Colonic mucosa (tissue), 4 donors: ENCODE data around the gene VEZF1. TPM values are rescaled to one million over a fixed set of nuclear protein-coding genes. Genes with fewer than 3 reads are reported as not detected.
A peak's percentile ranks its signal among the peaks of the same experiment; 100 is the strongest.

Source experiments
- DNase-seq: peaks from one replicate; pipeline ENCODE4 v3.0.0-alpha.2; 2020
- H3K27ac ChIP-seq: fragments of 200-600 bp; one replicate; pipeline ENCODE4 v1.8.0; 2021
- H3K27me3 ChIP-seq: fragments of 200-600 bp; one replicate; pipeline ENCODE4 v1.8.0; 2021
- H3K36me3 ChIP-seq: fragments of 200-600 bp; one replicate; pipeline ENCODE4 v1.8.0; 2021
- H3K4me1 ChIP-seq: fragments of 200-600 bp; one replicate; pipeline ENCODE4 v1.8.0; 2021; ENCODE audit warnings: mild to moderate bottlenecking
- H3K4me3 ChIP-seq: fragments of 200-600 bp; one replicate; pipeline ENCODE4 v1.8.0; 2021
- H3K9ac ChIP-seq, 2 donors: one replicate each; pipeline ENCODE4 v1.7.0; 2013; ENCODE audit warnings: control low read depth in 2 of 2, low read depth in 2 of 2, low read length in 2 of 2
- H3K9me3 ChIP-seq: fragments of 200-600 bp; one replicate; pipeline ENCODE4 v1.8.0; 2021
- CTCF ChIP-seq: fragments of 200-600 bp; IDR thresholded peaks from one replicate; pipeline ENCODE4 v1.8.0; 2022; ENCODE audit warnings: antibody characterized with exemption, mild to moderate bottlenecking
- intact Hi-C: fragments of 100-400 bp; cut with DNase I; formaldehyde crosslinking; loops from one replicate; pipeline ENCODE4 v1.14.1; 2022
- total RNA-seq, 2 donors: library from RNA; stranded (reverse); fragmentation: NEBNext Ultra II Directional in 1 of 2; extraction: Animal tissue kit (Norgen Biotek cat#: 25700) in 1 of 2; gene quantifications; one replicate each; pipeline ENCODE4 v1.2.1, GENCODE V29; 2021
- donor health status: healthy.
- donor health status: DM: no; HTN: no; CAD: no.
- donor health status: DM: no; HTN: no; CAD: no.

The VEZF1 gene
- total RNA-seq, 2 donors from 2014 or later, result 35.7 to 52.8 TPM

- H3K9me3 ChIP-seq, result no peaks in the 10 kb centered on the region
- no peak overlapping the region for H3K4me3 ChIP-seq
- no peak overlapping the region for H3K9ac ChIP-seq
- H3K36me3 ChIP-seq, result no peaks in the 10 kb centered on the region
- no peak for TF ChIP-seq CTCF
- H3K27me3 ChIP-seq, result no peaks in the 10 kb centered on the region
- DNase-seq, result no peak
- intact Hi-C loops, result no loop called here
- no peaks in the 10 kb centered on the region for H3K4me1 ChIP-seq
- no peak overlapping the region for H3K27ac ChIP-seq
These were observed 6.4 kb upstream of the VEZF1 start for GRCh38 chr17:57994436-57994835.

GRCh38 chr17:57993471-57994365 is 5.7 kb upstream of the VEZF1 start:
- Histone ChIP-seq H3K27me3 (no peaks in the 10 kb centered on the region), H3K36me3 (no peaks in the 10 kb centered on the region), H3K27ac (peak overlapping the region; percentile 1), H3K9me3 (no peaks in the 10 kb centered on the region), H3K4me3 (no peak overlapping the region), H3K9ac (no peak overlapping the region), H3K4me1 (no peaks in the 10 kb centered on the region)
- intact Hi-C loops, result no loop called here
- no peak for DNase-seq
- no peak for TF ChIP-seq CTCF

GRCh38 chr17:57991537-57991936 is 3.5 kb upstream of the VEZF1 start:
- Histone ChIP-seq H3K4me1 (peaks cover 1% of the 10 kb centered on the region), H3K4me3 (no peak overlapping the region), H3K27me3 (no peaks in the 10 kb centered on the region), H3K36me3 (no peaks in the 10 kb centered on the region), H3K27ac (no peak overlapping the region), H3K9me3 (no peaks in the 10 kb centered on the region), H3K9ac (no peak overlapping the region)
- intact Hi-C loops, result no loop called here
- TF ChIP-seq CTCF, result no peak
- no peak for DNase-seq

- Histone ChIP-seq H3K9ac (no peak overlapping the region), H3K27ac (no peak overlapping the region), H3K4me3 (no peak overlapping the region), H3K27me3 (no peaks in the 10 kb centered on the region), H3K9me3 (no peaks in the 10 kb centered on the region), H3K4me1 (peaks cover 7% of the 10 kb centered on the region), H3K36me3 (no peaks in the 10 kb centered on the region)
- no peak for TF ChIP-seq CTCF
- intact Hi-C loops, result no loop called here
- DNase-seq, result no peak
These were observed 2.0 kb upstream of the VEZF1 start for GRCh38 chr17:57990037-57990436.

GRCh38 chr17:57988301-57989250 is 522 bp upstream of the VEZF1 start:
- intact Hi-C loops, result loop anchor here (5.0 kb wide), 2 partner anchors 36 to 96 kb away; no protein-coding TSS in a partner anchor
- H3K4me1 ChIP-seq, result peaks cover 7% of the 10 kb centered on the region
- H3K9ac ChIP-seq, result peak overlapping the region; percentile 95 to 99

More at GRCh38 chr17:57988301-57989250, 522 bp upstream of the VEZF1 start:
- Histone ChIP-seq H3K27ac (peak overlapping the region; percentile 85), H3K27me3 (no peaks in the 10 kb centered on the region), H3K36me3 (no peaks in the 10 kb centered on the region), H3K4me3 (peak overlapping the region; percentile 86), H3K9me3 (no peaks in the 10 kb centered on the region)
- no peak for TF ChIP-seq CTCF
- peak; percentile 69 for DNase-seq
